ENCODE data around the gene PRDM11.
"Not testable (repeated sequence)": the region's sequence is repeated elsewhere in the genome, so short reads cannot be mapped to it uniquely, and the experiment has no call there.

PRDM11 gene

DNA sequence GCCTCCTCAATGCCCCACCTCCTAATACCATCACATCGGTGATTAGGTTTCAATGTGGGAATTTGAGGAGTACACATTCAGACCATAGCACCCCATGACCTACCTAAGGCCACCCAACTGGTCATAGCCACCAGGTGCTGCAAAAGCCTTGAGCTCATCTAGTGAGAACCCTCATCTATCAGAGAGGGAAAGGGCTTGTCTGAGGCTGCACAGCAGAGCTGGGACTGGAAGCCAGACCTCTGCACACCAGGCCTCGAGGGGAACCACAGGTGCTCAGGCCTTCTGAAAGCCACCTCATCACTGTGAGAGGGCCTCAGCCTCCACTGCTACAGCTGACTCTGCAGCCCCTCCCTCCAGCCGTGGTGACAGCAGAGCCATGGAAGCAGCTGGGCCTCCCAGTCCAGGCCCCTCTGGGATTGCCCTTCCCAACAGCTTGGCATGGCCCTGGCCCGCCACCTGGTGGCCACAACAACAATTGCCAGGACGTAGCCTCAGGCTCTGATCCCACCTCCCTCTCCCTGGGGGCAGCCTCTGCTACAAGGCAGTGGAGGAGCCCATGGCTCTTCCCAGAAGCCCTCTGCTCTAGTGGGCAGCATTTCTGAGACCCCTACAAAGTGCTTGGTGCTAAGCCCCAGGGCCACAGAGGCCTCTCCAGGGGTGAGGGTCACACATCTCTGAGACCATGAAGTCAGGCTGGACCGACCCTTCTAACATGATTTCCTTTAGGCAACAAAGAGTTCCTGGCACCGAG lies 41.0 kb upstream of the PRDM11 start:
- peaks cover 4 to 31% (median 7%) of the 10 kb centered on the region in 5 donors for H3K27me3 ChIP-seq (ENCODE audit: control insufficient read depth in 5 of 5, insufficient read depth in 4 of 5, low read length in 5 of 5)
- H3K36me3 ChIP-seq (ENCODE audit: control insufficient read depth in 5 of 5, insufficient read depth in 5 of 5, low read length in 5 of 5), result no peaks in the 10 kb centered on the region
- H3K27ac ChIP-seq (ENCODE audit: low read depth, low read length), result no peak overlapping the region
- peaks cover 0 to 19% (median 13%) of the 10 kb centered on the region in 5 donors for H3K4me1 ChIP-seq (ENCODE audit: control insufficient read depth in 5 of 5, insufficient read depth in 5 of 5, low read length in 5 of 5)
- no peak overlapping the region for H3K4me3 ChIP-seq (ENCODE audit: low read depth in 1 of 5, low read length in 5 of 5)
- no peak overlapping the region for H3K9ac ChIP-seq (ENCODE audit: low read length in 5 of 5)
- H3K9me3 ChIP-seq (ENCODE audit: control insufficient read depth in 5 of 5, low read length in 5 of 5), result no peaks in the 10 kb centered on the region

GRCh38 chr11:45105984-45106375 lies 40.5 kb upstream of the PRDM11 start:
- no peak overlapping the region for H3K27ac ChIP-seq (ENCODE audit: low read depth, low read length)
- no peaks in the 10 kb centered on the region for H3K36me3 ChIP-seq (ENCODE audit: control insufficient read depth in 5 of 5, insufficient read depth in 5 of 5, low read length in 5 of 5)
- H3K27me3 ChIP-seq (ENCODE audit: control insufficient read depth in 5 of 5, insufficient read depth in 4 of 5, low read length in 5 of 5), result peaks cover 4 to 33% (median 7%) of the 10 kb centered on the region in 5 donors
- peaks cover 0 to 19% (median 13%) of the 10 kb centered on the region in 5 donors for H3K4me1 ChIP-seq (ENCODE audit: control insufficient read depth in 5 of 5, insufficient read depth in 5 of 5, low read length in 5 of 5)
- H3K9me3 ChIP-seq (ENCODE audit: control insufficient read depth in 5 of 5, low read length in 5 of 5), result no peaks in the 10 kb centered on the region
- no peak overlapping the region for H3K4me3 ChIP-seq (ENCODE audit: low read depth in 1 of 5, low read length in 5 of 5)
- H3K9ac ChIP-seq (ENCODE audit: low read length in 5 of 5), result no peak overlapping the region

DNA sequence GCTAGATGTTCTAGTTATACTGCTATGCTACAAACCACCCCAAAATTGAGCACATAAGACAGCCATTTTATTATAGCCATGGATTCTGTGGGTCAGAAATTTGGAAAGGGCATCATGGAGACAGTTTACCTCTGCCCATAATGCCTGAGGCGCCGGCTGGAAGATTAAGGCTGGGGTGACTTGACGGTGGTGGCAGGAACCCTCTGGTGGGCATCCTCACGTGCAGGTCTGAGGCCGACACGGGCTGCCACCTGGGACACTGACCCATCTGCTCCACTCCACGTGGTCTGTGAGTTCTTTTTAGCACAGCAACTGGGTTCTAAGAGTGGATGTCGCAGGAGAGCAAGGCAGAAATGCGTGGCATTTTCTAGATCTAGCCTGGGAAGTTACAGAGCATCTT lies 40.0 kb upstream of the PRDM11 start:
- no peak overlapping the region for H3K4me3 ChIP-seq (ENCODE audit: low read depth in 1 of 5, low read length in 5 of 5)
- peaks cover 0 to 19% (median 13%) of the 10 kb centered on the region in 5 donors for H3K4me1 ChIP-seq (ENCODE audit: control insufficient read depth in 5 of 5, insufficient read depth in 5 of 5, low read length in 5 of 5)
- H3K27me3 ChIP-seq (ENCODE audit: control insufficient read depth in 5 of 5, insufficient read depth in 4 of 5, low read length in 5 of 5), result peaks cover 4 to 32% (median 9%) of the 10 kb centered on the region in 5 donors
- no peak overlapping the region for H3K27ac ChIP-seq (ENCODE audit: low read depth, low read length)
- no peaks in the 10 kb centered on the region for H3K36me3 ChIP-seq (ENCODE audit: control insufficient read depth in 5 of 5, insufficient read depth in 5 of 5, low read length in 5 of 5)
- no peak overlapping the region for H3K9ac ChIP-seq (ENCODE audit: low read length in 5 of 5)
- no peaks in the 10 kb centered on the region for H3K9me3 ChIP-seq (ENCODE audit: control insufficient read depth in 5 of 5, low read length in 5 of 5)

DNA sequence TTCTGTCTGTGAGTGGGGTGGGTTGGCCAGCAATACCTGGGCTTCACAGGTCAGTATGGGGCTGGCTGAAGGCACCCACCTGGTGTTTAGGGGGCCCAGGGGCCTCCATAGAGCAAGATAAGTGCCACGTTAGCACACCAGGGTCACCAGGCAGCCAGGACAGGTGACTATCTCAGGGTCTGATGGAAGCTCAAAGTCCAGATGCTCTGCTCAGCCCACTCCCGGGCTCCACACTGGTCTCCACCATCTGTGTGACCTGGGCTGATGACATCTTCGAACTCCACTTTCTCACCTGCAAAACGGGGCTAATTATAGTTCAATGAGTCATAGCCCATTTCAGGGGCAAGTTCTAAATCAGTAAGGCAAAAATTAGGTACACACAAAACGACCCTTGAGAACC lies 39.4 kb upstream of the PRDM11 start:
- no peak overlapping the region for H3K9ac ChIP-seq (ENCODE audit: low read length in 5 of 5)
- no peaks in the 10 kb centered on the region for H3K9me3 ChIP-seq (ENCODE audit: control insufficient read depth in 5 of 5, low read length in 5 of 5)
- peaks cover 4 to 32% (median 13%) of the 10 kb centered on the region in 5 donors for H3K27me3 ChIP-seq (ENCODE audit: control insufficient read depth in 5 of 5, insufficient read depth in 4 of 5, low read length in 5 of 5)
- no peak overlapping the region for H3K4me3 ChIP-seq (ENCODE audit: low read depth in 1 of 5, low read length in 5 of 5)
- H3K36me3 ChIP-seq (ENCODE audit: control insufficient read depth in 5 of 5, insufficient read depth in 5 of 5, low read length in 5 of 5), result no peaks in the 10 kb centered on the region
- H3K4me1 ChIP-seq (ENCODE audit: control insufficient read depth in 5 of 5, insufficient read depth in 5 of 5, low read length in 5 of 5), result peaks cover 0 to 19% (median 13%) of the 10 kb centered on the region in 5 donors
- H3K27ac ChIP-seq (ENCODE audit: low read depth, low read length), result no peak overlapping the region

- Histone ChIP-seq H3K4me1 (ENCODE audit: control insufficient read depth in 5 of 5, insufficient read depth in 5 of 5, low read length in 5 of 5) (peaks cover 0 to 6% (median 0%) of the 10 kb centered on the region in 5 donors), H3K27me3 (ENCODE audit: control insufficient read depth in 5 of 5, insufficient read depth in 4 of 5, low read length in 5 of 5) (peaks cover 0 to 27% (median 13%) of the 10 kb centered on the region in 5 donors), H3K9ac (ENCODE audit: low read length in 5 of 5) (no peak overlapping the region), H3K36me3 (ENCODE audit: control insufficient read depth in 5 of 5, insufficient read depth in 5 of 5, low read length in 5 of 5) (no peaks in the 10 kb centered on the region), H3K4me3 (ENCODE audit: low read depth in 1 of 5, low read length in 5 of 5) (no peak overlapping the region), H3K9me3 (ENCODE audit: control insufficient read depth in 5 of 5, low read length in 5 of 5) (no peaks in the 10 kb centered on the region), H3K27ac (ENCODE audit: low read depth, low read length) (no peak overlapping the region)
Measured at GRCh38 chr11:45108070-45109064, 38.1 kb upstream of the PRDM11 start.

- Histone ChIP-seq H3K27ac (ENCODE audit: low read depth, low read length) (no peak overlapping the region), H3K4me1 (ENCODE audit: control insufficient read depth in 5 of 5, insufficient read depth in 5 of 5, low read length in 5 of 5) (peaks cover 0 to 6% (median 0%) of the 10 kb centered on the region in 5 donors)
Measured at GRCh38 chr11:45109400-45109799, 37.0 kb upstream of the PRDM11 start.

GRCh38 chr11:45110562-45110961 lies 35.9 kb upstream of the PRDM11 start:
- Histone ChIP-seq H3K27ac (ENCODE audit: low read depth, low read length) (no peak overlapping the region), H3K9ac (ENCODE audit: low read length in 5 of 5) (no peak overlapping the region), H3K4me3 (ENCODE audit: low read depth in 1 of 5, low read length in 5 of 5) (no peak overlapping the region), H3K27me3 (ENCODE audit: control insufficient read depth in 5 of 5, insufficient read depth in 4 of 5, low read length in 5 of 5) (peaks cover 0 to 25% (median 13%) of the 10 kb centered on the region in 5 donors), H3K36me3 (ENCODE audit: control insufficient read depth in 5 of 5, insufficient read depth in 5 of 5, low read length in 5 of 5) (no peaks in the 10 kb centered on the region), H3K4me1 (ENCODE audit: control insufficient read depth in 5 of 5, insufficient read depth in 5 of 5, low read length in 5 of 5) (peaks cover 0 to 2% (median 0%) of the 10 kb centered on the region in 5 donors), H3K9me3 (ENCODE audit: control insufficient read depth in 5 of 5, low read length in 5 of 5) (no peaks in the 10 kb centered on the region)

More at GRCh38 chr11:45109400-45109799, 37.0 kb upstream of the PRDM11 start:
- H3K4me3 ChIP-seq (ENCODE audit: low read depth in 1 of 5, low read length in 5 of 5), result no peak overlapping the region
- no peaks in the 10 kb centered on the region for H3K9me3 ChIP-seq (ENCODE audit: control insufficient read depth in 5 of 5, low read length in 5 of 5)
- no peaks in the 10 kb centered on the region for H3K36me3 ChIP-seq (ENCODE audit: control insufficient read depth in 5 of 5, insufficient read depth in 5 of 5, low read length in 5 of 5)
- H3K27me3 ChIP-seq (ENCODE audit: control insufficient read depth in 5 of 5, insufficient read depth in 4 of 5, low read length in 5 of 5), result peaks cover 0 to 27% (median 13%) of the 10 kb centered on the region in 5 donors
- H3K9ac ChIP-seq (ENCODE audit: low read length in 5 of 5), result no peak overlapping the region

DNA sequence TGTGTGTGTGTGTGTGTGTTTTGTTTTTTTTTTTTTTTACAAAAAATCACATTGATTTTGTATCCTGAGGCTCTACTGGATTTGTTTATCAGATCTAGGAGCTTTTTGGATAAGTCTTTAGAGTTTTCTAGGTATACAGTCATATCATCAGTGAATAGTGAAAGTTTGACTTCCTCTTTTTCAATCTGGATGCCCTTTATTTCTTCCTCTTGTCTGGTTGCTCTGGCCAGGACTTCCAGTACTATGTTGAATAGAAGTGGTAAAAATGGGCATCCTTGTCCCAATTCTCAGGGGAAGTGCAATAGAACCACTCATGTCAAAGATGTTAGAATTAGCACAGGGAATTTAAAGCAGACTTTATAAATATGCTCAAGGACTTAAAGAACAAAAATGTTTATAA lies 32.6 kb upstream of the PRDM11 start:
- H3K4me3 ChIP-seq (ENCODE audit: low read depth in 1 of 5, low read length in 5 of 5), result no peak overlapping the region
- no peak overlapping the region for H3K9ac ChIP-seq (ENCODE audit: low read length in 5 of 5)
- H3K27ac ChIP-seq (ENCODE audit: low read depth, low read length), result no peak overlapping the region
- no peaks in the 10 kb centered on the region for H3K36me3 ChIP-seq (ENCODE audit: control insufficient read depth in 5 of 5, insufficient read depth in 5 of 5, low read length in 5 of 5)
- H3K27me3 ChIP-seq (ENCODE audit: control insufficient read depth in 5 of 5, insufficient read depth in 4 of 5, low read length in 5 of 5), result peaks cover 0 to 15% (median 5%) of the 10 kb centered on the region in 5 donors
- no peaks in the 10 kb centered on the region for H3K9me3 ChIP-seq (ENCODE audit: control insufficient read depth in 5 of 5, low read length in 5 of 5)
- H3K4me1 ChIP-seq (ENCODE audit: control insufficient read depth in 5 of 5, insufficient read depth in 5 of 5, low read length in 5 of 5), result no peaks in the 10 kb centered on the region

DNA sequence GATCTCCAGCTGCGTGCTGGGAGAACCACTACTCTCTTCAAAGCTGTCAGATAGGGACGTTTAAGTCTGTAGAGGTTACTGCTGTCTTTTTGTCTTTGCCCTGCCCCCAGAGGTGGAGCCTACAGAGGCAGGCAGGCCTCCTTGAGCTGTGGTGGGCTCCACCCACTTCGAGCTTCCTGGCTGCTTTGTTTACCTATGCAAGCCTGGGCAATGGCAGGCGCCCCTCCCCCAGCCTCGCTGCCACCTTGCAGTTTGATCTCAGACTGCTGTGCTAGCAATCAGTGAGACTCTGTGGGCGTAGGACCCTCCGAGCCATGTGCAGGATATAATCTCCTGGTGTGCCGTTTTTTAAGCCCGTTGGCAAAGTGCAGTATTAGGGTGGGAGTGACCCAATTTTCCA lies 18.6 kb upstream of the PRDM11 start:
- H3K9me3 ChIP-seq (ENCODE audit: control insufficient read depth in 5 of 5, low read length in 5 of 5); H3K27me3 ChIP-seq (ENCODE audit: control insufficient read depth in 5 of 5, insufficient read depth in 4 of 5, low read length in 5 of 5); H3K4me3 ChIP-seq (ENCODE audit: low read depth in 1 of 5, low read length in 5 of 5); H3K27ac ChIP-seq (ENCODE audit: low read depth, low read length); H3K4me1 ChIP-seq (ENCODE audit: control insufficient read depth in 5 of 5, insufficient read depth in 5 of 5, low read length in 5 of 5); H3K9ac ChIP-seq (ENCODE audit: low read length in 5 of 5); H3K36me3 ChIP-seq (ENCODE audit: control insufficient read depth in 5 of 5, insufficient read depth in 5 of 5, low read length in 5 of 5): not testable (repeated sequence)

- Histone ChIP-seq H3K9me3 (ENCODE audit: control insufficient read depth in 5 of 5, low read length in 5 of 5) (peaks cover 0 to 5% (median 0%) of the 10 kb centered on the region in 5 donors), H3K27me3 (ENCODE audit: control insufficient read depth in 5 of 5, insufficient read depth in 4 of 5, low read length in 5 of 5) (peaks cover 5 to 15% (median 10%) of the 10 kb centered on the region in 5 donors)
Measured at GRCh38 chr11:45133878-45134277, 12.6 kb upstream of the PRDM11 start.

More at GRCh38 chr11:45133878-45134277, 12.6 kb upstream of the PRDM11 start:
- H3K4me1 ChIP-seq (ENCODE audit: control insufficient read depth in 5 of 5, insufficient read depth in 5 of 5, low read length in 5 of 5), result no peaks in the 10 kb centered on the region
- no peaks in the 10 kb centered on the region for H3K36me3 ChIP-seq (ENCODE audit: control insufficient read depth in 5 of 5, insufficient read depth in 5 of 5, low read length in 5 of 5)
- no peak overlapping the region for H3K27ac ChIP-seq (ENCODE audit: low read depth, low read length)
- H3K4me3 ChIP-seq (ENCODE audit: low read depth in 1 of 5, low read length in 5 of 5), result no peak overlapping the region
- no peak overlapping the region for H3K9ac ChIP-seq (ENCODE audit: low read length in 5 of 5)
